HG03196 (cell line): Measurements from ENCODE around the gene EDEM1.
"Not testable (repeated sequence)": the region's sequence is repeated elsewhere in the genome, so short reads cannot be mapped to it uniquely, and the experiment has no call there.

Source experiments
- ATAC-seq: cut with Tn5 transposase; IDR thresholded peaks from one replicate; pipeline ENCODE4 v1.9.1; 2021; ENCODE audit not compliant: unreplicated experiment

The EDEM1 gene

DNA sequence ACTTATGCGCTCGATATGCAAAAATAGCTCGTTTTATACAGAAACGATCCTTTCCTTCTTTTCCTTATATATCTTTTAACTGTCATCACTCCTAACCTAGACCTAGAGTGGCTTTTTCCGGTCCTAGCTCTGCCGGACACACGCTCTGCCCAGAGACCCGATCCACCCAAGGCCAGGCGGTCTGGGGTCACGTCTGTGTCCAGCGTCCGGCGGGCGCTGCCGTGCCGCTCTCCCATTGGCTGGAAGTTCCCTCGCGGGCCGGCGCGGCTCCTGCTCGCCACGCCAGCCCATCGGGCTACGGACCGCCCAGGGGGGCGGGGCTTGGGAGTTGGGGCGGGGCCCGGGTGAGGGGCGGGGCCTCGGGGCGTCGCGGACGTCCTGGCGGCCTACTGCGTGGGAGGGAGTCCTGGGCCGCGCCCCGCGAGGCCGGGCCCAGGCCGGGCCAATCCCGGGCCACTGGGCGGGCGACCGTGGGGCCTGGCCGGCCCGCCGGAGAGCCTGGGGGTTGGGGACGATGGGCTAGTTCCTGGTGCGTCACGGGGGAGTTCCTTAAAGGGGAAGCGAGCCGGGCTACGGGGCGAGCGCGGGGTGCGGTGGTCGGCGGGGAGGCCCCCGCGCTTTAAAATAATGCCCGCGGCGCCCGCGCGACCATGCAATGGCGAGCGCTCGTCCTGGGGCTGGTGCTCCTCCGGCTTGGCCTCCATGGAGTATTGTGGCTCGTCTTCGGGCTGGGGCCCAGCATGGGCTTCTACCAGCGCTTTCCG, at the start of gene EDEM1:
TSS of gene EDEM1 (plus strand) at position 552 of the 764 bp plus-strand sequence. CDS start at position 651, 99 bp downstream.
- peak; percentile 81 for ATAC-seq

DNA sequence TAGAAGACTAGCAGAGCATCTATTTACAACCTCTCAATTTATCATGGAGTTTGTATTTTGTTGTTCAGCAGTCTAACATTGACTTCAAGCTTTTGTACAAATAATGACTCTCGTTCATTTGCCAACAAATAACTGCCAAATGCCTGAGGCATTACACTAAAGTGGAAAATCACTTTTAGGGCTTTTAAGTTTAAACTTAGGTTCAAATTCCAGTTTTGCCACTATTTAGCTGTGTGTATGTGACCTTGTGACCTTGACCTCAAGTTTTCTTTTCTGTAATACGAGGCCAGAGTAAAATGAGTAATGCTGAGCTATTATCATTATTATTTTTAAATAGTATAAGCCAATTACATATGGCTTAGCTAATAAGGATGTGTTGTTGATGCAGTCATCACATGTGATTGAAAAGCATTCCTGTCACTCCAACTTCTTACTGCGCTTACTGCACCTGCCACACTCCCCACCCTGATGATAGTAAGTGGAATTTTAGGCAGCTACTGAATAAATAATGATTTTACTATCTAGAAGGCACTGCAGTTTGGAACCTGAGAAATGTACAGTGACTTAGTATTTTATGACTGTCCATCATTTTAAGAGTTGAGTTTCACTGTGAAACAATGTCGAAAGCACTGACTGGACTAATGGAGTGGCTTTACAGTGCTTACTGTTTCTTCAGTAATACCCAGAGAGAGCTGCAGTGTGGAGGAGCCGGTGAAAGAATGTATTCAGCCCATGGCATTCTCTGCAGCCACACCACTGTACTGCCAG, 49.1 kb upstream of the EDEM1 start:
- ATAC-seq, result no peak

DNA sequence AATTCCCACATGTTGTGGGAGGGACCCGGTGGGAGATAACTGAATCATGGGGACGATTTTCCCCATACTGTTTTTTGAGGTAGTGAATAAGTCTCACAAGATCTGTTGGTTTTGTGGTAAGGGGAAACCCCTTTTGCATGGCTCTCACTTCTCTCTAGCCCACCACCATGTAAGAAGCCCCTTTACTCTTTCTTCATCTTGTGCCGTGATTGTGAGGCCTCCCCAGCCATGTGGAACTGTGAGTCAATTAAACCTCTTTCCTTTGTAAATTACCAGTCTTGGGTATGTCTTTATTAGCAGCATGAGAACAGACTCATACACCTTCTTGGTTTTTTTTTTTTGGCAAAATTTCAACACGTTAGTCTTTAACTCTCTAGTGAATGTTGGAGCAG, 47.3 kb upstream of the EDEM1 start:
- peak; percentile 47 for ATAC-seq

DNA sequence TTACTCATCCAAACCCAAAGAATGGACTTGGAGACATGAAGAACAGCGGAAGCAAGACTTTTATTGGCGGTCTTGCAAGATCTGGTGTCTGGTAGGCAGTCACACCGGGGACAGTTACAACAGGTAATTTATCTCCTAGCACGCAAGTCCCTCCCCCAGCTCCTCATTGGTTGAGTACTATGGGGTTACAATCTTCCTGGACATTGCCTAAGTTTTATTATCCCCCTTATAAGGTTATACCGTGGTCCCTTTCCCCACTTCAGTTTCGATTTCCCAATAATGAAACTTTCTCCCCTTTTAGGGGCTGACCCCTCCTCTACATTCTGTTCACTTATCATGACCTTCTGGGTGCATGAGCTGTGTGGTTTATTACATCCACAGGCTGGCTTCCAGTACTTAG, 46.7 kb upstream of the EDEM1 start:
- ATAC-seq, result no peak

DNA sequence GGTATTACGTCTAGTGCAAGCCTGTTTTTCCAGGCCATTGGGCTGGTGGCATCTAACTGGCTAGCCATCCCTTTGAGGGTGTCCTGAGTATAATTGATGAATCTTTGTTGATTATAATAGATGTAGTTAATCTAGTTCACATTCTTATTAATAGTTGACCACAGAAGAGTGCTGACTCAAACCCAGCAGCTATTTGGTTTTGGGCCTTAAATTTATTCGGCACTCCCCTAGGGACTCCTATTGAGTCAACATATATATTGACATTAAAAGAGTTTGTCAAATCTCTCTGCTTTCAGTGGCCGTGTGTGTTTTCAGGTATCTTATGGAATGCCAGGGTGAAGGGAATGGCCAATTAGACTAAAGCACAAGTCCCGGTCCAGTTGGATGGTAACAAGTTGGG, 45.7 kb upstream of the EDEM1 start:
- ATAC-seq, result no peak

DNA sequence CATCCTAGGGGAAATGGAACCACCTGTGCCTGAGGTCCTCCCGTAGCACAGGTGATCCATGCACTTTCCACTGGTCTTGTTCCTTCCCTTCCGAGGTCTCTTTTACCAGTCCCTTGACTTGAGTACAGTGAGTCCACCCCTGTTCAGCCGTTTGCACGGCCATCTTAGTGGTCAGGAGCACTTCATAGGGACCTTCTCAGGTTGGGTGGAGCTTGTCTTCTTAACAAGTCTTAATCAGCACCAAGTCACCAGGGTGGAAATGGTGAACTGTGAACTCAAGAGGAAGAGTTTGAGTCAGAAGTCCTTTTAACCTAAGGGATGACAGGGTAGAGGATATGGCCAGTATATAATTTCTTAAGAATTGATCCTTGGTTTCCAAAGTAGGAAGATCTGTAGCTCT, 44.0 kb upstream of the EDEM1 start:
- ATAC-seq, result no peak

DNA sequence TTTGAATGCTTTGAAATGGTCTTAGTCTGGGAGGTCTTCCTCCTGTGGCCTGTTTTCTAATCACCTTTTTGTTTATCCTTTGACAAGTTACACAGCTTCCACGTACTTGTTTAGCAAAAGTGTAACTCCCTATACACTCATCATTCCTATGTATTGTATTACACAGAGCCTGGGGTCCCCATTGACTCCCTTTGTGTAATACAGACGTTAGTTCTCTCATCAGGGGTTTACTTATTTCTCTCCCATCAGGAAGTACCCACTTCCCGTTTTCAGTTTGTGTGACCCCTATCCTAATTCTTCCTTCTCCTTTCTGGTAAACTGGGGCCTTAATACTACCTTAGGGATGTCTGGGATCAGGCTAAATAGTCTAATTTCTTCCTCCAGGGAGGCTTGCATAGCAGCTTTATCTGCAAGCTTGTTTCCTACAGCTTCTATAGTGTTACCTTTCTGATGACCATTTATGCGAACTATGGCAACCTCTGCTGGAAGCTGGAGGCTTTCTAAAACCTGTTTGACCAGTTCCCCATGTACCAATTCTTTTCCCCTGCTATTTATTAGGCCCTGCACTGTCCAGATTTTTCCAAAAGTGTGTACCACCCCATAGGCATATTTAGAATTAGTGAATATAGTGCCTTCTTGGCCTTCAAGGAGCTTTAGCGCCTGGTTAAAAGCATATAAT, 43.1 kb upstream of the EDEM1 start:
- ATAC-seq, result no peak

DNA sequence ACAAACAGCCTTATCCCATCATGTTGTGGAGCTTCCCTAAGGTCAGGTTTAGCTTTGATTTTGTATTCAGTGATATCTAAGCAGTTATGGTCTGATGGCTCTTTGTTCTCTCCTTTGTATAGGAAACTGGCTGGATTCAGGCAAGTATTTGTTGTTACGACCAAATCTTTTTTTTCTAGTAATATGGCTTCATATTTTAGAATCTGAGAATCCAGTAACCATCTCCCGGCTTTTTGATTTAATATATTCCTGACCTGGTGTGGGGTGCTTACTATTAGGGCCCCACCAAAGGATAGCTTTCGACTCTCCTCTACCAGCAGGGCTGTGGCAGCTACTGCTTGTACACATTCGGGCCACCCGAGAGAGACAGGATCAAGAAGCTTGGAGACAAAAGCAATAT, 42.4 kb upstream of the EDEM1 start:
- no peak for ATAC-seq

DNA sequence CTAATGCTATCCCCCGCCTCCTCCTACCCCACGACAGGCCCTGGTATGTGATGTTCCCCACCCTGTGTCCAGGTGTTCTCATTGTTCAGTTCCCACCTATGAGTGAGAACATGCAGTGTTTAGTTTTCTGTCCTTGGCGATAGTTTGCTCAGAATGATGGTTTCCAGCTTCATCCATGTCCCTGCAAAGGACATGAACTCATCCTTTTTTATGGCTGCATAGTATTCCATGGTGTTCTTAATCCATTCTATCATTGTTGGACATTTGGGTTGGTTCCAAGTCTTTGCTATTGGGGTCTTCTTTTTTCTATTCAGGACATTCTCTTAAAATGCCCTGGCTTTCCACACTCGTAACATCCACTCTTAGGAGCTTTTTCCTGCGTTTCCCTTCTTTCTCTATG, 40.4 kb upstream of the EDEM1 start:
- not testable (repeated sequence) for ATAC-seq

DNA sequence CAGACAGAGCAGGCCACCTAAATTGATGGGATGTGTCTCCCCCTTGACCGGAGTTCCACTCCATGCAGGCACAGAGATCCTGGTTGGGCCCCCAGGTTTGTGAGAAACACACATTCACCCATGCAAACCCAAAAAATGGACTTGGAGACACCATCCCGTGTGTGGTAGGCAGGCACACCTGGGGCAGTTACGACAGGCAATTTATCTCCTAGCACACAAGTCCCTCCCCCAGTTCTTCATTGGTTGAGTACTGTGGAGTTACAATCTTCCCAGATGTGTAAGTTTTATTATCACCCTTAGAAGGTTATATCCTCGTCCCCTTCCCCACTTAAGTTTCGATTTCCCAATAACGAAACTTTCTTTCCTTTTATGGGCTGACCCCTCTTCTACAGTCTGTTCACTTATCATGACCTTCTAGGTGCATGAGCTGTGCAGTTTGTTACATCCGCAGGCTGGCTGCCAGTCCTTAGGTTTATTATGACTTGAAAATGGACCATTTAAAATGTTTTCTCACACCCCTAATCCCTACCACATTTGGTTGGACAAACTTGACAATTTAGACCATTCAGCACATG, 38.1 kb upstream of the EDEM1 start:
- ATAC-seq, result no peak

DNA sequence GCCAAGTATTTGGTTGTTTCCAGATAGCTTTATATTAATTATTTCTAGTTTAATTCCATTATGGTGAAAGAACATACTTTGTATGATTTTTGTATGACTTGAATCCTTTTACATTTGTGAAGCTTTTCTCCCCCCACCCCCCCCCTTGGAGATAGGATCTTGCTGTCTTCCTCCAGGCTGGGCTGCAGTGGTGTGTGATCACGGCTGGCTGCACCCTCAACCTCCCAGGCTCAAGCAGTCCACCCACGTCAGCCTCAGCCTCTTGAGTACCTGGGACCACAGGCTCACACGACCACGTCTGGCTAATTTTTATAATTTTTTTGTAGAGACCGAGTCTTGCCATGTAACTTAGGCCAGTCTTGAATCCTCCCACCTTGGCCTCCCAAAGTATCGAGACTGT, 35.9 kb upstream of the EDEM1 start:
- no peak for ATAC-seq

DNA sequence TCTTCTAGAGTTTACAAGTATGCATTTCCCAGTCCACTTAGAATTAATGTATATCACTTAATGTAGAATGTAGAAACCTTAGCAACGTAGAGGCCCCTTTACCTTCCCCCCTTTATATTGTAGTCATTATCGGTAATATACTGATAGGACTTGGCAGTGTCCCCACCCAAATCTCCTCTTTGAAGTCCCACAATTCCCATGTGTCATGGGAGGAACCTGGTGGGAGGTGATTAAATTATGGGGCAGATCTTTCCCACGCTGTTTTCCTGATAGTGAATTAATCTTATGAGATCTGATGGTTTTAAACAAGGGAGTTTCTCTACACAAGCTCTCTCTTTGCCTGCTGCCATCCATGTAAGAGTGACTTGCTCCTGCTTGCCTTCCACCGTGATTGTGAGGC, 34.4 kb upstream of the EDEM1 start:
- no peak for ATAC-seq

DNA sequence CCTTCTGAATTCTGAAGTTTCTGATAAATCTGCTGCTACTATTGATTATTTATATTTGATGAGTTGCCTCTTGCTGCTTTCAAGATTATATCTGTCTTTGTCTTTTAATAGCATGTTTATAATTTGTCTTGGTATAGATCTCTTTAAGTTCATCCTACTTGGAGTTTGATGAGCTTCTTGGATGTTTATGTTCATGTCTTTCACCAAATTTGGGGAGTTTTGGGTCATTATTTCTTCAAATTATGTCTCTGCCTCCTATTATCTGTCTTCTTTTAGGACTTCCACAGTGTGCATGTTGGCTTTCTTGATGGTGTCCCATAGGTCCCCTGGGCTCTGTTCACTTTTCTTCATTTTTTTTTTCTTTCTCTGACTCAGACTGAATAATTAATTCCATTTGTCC, 32.3 kb upstream of the EDEM1 start:
- no peak for ATAC-seq

DNA sequence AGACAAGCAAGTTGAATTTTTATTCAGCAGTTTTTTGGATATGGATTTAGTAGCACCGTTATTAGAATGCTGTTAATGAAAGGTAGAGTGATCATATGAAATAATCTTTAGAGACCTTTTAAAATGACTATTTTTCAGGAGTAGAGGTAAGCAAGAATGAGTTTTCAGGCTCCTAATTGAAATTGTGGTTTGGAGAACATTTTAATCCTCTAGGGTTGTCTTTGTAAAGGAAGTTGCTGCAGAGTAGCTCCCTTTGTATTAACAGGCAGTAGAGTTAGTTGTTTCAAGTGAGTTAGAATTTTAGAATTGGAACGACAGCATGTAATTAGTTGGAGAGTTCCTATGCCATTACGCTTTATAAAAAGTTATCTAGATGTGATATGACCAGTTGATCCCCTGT, 27.2 kb upstream of the EDEM1 start:
- ATAC-seq, result no peak

DNA sequence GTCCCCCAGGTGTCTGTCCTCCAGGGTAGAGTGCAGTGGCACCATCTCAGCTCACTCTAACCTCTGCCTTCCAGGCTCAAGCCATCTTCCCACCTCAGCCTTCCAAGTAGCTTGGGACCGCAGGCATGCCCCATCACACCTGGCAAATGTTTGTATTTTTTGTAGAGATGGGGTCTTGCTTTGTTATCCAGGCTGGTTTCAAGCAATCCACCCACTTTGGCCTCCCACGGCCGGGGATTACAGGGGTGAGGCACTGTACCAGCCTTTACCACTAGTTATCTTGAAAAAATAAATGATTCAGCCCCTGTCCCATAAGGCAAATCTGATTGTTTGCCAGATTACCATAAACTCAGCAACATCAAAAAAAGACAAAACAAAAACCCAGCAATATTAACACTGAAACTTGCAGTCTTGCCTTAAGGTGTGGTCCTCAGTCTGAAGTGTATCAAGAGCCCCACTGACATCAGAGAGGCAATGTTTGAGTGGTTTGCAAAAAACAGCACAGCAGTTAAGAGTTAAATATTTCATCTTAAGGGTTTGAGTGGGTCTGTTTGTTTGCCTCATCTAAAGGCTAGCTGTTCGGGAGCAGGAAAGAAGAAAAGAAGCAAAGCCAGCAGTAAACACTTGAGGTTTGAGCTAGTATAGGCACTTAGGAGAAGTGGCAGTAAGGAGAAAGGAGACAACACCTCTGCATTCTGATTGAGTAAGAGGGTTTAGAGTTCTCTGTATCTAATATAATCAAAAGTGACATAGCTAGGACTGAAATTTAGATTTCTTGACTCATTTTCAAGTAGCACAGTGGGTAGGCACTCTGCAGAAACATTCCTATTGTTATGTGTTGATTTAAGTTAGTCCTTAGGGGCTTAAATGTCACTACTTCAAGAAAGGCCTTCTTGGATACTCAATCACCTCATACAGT, 26.3 kb upstream of the EDEM1 start:
- no peak for ATAC-seq

DNA sequence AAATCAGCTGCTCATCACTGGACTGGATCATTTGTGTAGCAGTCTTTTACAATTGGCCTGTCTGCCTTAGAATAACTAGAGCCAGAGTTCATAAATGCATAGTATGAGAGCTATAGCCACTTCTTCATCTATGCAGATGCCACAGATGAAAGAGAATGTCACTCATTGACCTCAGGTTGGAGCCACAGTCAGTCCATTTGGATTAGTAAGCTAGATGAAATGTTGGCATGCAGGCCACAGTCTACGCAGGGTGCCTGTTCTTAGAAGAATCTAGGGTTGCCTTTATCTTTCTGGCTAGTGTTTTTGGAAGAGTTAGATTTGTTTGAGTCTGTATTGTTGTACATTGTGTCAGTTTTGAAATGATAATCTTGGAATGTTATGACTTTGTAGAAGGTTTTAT, 25.4 kb upstream of the EDEM1 start:
- ATAC-seq, result no peak

DNA sequence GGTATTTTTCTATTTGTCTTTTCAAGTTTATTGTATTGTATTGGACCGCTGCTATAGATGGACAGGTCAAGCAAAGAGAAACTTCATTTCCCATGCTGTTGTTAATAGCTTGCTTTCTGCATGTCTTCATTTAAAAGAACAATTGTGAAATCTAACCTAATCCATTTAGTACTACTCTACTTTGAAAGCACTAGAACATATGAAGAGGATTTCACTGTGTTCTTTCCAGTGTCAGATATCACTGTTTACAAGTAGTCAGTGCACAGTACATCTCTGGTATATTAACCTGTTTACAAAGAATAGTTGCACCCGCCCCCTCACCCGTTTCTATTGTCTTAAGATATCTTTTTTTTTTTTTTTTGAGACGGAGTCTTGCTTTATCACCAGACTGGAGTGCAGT, 21.8 kb upstream of the EDEM1 start:
- ATAC-seq, result no peak

DNA sequence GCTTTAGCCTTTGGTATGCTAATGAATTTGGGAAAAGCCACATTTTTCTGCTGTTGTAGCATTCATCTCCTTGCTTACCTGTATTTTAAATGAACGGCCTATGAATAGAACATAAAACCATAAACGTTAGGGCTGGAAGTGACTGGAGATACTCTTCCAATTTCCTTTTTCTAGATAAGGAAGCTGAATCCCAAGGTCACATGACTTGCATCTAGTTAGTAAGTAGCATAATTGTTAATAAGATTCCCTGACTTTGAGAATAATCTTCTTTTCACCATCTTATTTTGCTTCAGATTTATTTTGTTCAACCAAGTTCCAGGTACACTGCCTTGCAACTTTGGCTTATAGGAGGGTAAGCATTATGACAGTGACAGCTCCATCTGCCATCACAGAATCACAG, 20.7 kb upstream of the EDEM1 start:
- ATAC-seq, result no peak

DNA sequence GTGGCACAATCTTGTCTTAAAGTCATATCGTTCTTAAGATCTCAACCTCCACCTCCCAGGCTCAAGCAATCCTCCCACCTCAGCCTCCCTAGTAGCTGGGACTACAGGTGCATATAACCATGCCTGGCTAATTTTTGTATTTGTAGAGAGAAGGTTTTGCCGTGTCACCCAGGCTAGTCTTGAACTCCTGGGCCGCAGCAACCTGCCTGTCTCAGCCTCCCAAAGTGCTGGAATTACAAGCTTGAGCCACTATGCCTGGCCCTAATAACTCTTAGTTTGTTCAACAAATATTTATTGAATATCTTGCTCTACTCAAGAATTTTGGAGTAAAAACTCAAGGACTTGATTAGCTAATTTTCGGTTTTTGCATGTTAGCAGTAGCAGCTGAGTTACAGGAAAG, 19.4 kb upstream of the EDEM1 start:
- ATAC-seq, result no peak

DNA sequence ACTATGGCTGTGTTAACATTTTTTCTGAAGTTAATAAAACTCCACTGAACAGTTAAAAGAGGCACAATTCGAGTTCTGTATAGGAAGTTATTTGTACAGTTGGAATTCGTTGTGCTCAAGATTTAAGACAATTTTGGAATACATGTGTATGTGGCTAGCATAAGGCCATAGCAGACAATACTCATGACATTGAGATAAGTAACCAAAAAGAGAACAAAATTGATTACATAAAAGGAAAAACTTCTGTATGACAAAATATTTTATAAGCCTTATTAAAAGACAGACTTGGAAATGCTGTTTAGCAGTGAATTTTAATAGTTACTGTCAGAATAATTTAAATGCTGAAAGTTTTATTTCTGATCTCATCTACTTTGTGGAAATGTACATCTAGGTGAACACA, 17.7 kb upstream of the EDEM1 start:
- no peak for ATAC-seq

DNA sequence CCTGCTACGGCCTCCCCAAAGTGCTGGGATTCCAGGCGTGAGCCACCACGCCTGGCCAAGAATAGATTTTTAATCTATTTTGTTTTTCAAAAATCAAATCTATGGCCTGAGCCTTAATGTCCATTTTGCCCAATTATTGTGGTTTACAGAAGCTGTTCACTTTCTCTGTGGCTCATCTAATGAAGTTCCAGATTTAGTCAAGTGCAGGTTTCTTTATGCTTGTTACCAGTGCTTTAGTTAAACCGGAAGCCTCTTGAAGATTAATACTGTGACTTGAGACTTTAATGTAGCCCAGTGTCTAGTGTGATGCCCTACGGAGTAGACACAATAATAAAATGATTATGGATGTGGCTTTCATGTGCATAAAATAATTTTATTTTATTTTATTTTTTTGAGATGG, 16.5 kb upstream of the EDEM1 start:
- ATAC-seq, result no peak
